ENCODE measurements around the gene SLITRK4.

SLITRK4 gene, protein sequence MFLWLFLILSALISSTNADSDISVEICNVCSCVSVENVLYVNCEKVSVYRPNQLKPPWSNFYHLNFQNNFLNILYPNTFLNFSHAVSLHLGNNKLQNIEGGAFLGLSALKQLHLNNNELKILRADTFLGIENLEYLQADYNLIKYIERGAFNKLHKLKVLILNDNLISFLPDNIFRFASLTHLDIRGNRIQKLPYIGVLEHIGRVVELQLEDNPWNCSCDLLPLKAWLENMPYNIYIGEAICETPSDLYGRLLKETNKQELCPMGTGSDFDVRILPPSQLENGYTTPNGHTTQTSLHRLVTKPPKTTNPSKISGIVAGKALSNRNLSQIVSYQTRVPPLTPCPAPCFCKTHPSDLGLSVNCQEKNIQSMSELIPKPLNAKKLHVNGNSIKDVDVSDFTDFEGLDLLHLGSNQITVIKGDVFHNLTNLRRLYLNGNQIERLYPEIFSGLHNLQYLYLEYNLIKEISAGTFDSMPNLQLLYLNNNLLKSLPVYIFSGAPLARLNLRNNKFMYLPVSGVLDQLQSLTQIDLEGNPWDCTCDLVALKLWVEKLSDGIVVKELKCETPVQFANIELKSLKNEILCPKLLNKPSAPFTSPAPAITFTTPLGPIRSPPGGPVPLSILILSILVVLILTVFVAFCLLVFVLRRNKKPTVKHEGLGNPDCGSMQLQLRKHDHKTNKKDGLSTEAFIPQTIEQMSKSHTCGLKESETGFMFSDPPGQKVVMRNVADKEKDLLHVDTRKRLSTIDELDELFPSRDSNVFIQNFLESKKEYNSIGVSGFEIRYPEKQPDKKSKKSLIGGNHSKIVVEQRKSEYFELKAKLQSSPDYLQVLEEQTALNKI

DNA sequence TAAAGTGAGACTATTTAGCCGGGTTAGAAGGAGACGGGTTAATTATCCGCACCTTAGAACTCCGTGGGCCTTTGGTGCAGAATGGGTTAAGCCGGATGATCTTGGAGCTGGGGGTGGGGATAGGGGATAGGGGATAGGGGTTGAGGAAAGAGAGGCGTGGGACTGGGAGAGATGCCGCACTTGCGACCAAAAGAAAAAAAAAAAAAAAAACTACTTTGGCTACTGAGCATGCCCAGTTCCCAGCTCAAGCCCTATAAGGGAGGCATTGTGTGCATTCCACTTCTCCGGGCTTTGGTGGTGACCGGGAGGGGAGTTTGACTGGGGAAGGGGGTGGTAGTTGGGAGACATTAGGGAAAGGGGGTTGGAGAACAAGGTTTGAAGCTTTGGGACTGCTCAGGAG, at the start of gene SLITRK4:
TSS of gene SLITRK4 (minus strand) at position 187 of the 400 bp plus-strand sequence. CDS start 4,993 bp downstream, outside the sequence.
- no peak for DNase-seq
- H3K36me3 Mint-ChIP-seq (ENCODE audit: low read depth) = no peaks in the 10 kb centered on the region
- peaks cover 48% of the 10 kb centered on the region for H3K27me3 Mint-ChIP-seq
- no peaks in the 10 kb centered on the region for H3K9me3 Mint-ChIP-seq
- H3K4me3 Mint-ChIP-seq = no peak within 1 kb of the TSS
- no peaks in the 10 kb centered on the region for H3K4me1 Mint-ChIP-seq (ENCODE audit: low read depth)
- H3K27ac Mint-ChIP-seq = no peak within 1 kb of the TSS

DNA sequence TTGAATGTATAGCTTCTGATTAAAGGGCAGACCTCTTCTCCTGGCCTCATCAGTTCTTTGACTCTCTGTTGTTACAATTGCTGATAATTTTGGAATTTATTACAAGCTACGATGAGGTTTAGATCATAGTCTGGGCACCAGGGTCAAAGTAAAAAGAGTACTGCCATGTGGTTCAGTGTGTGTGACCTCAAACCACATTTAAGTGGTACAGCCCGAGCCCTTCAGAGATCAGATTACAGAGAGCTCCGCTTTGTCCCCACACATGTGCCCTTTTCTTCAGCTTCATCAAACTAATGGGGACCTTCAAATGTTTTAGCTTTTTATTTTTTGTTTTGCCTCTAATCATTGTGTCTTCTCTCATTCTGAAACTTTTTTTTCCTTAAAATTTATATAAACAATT, 47.6 kb upstream of the SLITRK4 start:
- Mint-ChIP-seq H3K27ac (no peak overlapping the region), H3K36me3 (ENCODE audit: low read depth) (no peaks in the 10 kb centered on the region), H3K4me3 (no peak overlapping the region), H3K4me1 (ENCODE audit: low read depth) (no peaks in the 10 kb centered on the region), H3K9me3 (peaks cover 2% of the 10 kb centered on the region), H3K27me3 (peaks cover 10% of the 10 kb centered on the region)
- DNase-seq = no peak

DNA sequence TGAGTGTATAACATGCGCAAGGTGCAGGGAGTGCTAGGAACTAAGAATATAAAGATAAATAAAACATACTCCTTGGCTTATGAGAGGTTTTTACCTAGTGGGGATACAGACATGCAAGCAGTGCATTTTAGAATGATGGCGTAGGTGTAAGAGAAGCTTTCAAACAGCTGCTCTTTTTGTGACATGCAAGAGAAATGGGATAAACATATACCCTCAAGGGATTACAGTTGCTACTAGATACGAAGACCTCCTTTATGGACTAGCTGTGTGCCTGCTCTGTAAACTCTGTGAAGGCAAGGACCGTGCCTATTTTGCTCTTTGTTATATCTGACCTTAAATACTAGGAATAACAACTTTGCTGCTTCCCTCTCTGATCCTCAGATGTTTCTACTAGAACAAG, 39.0 kb upstream of the SLITRK4 start:
- no peak overlapping the region for H3K27ac Mint-ChIP-seq
- no peaks in the 10 kb centered on the region for H3K36me3 Mint-ChIP-seq (ENCODE audit: low read depth)
- DNase-seq = no peak
- no peak overlapping the region for H3K4me3 Mint-ChIP-seq
- H3K4me1 Mint-ChIP-seq (ENCODE audit: low read depth) = no peaks in the 10 kb centered on the region
- no peaks in the 10 kb centered on the region for H3K9me3 Mint-ChIP-seq
- H3K27me3 Mint-ChIP-seq = peaks cover 13% of the 10 kb centered on the region

DNA sequence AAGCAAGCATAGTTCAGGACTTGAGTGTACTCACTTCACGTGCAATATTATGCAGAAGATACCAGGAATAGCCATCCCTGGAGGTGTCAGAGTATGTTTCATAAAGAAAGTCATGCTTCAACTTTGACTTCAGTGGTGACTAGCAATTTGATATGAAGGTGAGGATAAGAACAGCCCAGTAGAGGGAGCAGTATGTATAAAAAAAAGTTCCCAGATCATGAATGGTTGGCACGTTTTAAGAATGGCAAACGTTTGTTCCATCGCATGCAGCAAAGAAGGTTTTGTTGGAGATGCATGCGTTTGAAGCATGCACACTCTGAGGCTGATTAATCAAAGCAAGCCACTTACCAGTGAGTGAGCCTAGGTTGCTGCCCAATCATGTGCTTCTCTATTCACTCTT, 33.5 kb upstream of the SLITRK4 start:
- peaks cover 27% of the 10 kb centered on the region for H3K27me3 Mint-ChIP-seq
- H3K9me3 Mint-ChIP-seq = no peaks in the 10 kb centered on the region
- no peak for DNase-seq
- no peaks in the 10 kb centered on the region for H3K36me3 Mint-ChIP-seq (ENCODE audit: low read depth)
- H3K27ac Mint-ChIP-seq = no peak overlapping the region
- no peaks in the 10 kb centered on the region for H3K4me1 Mint-ChIP-seq (ENCODE audit: low read depth)
- no peak overlapping the region for H3K4me3 Mint-ChIP-seq

DNA sequence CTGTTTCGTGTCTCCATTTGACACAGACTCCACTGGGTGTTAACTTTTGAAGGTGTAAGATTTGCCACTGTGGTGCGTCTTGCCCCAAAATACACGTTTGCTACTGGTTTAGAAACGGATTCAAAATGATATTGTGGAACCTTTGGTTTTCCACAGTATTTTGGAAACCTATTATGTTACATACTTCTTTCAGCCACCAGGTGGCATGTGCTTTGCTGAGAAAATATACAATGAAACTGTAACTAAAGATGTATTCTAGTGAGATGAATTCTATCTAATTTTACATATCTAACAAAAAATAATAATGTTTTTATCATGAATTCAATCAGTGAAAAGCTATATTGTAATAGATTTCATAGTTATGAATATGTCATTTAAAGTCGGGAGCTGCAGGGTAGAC, 28.4 kb upstream of the SLITRK4 start:
- Mint-ChIP-seq H3K9me3 (no peaks in the 10 kb centered on the region), H3K27me3 (peaks cover 18% of the 10 kb centered on the region), H3K4me1 (ENCODE audit: low read depth) (no peaks in the 10 kb centered on the region), H3K36me3 (ENCODE audit: low read depth) (no peaks in the 10 kb centered on the region), H3K27ac (no peak overlapping the region), H3K4me3 (no peak overlapping the region)
- no peak for DNase-seq

DNA sequence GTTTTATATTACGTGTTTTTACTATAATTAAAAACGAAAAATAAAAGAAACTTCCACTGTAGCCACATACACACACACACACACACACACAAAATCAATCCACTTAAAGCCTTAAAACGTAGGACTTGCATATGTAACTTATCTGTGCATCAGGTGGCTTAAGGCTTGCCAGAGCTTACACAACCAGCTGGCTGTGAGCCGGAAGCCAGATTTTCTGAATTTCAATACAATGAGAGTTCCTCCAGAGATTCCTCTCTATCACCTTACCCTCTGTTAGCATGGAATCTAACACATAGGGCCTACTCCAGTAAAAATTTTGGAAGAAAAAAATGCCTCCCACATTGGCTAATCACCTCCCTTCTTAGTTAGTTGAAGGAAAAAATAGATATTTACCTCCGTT, 27.9 kb upstream of the SLITRK4 start:
- Mint-ChIP-seq H3K9me3 (no peaks in the 10 kb centered on the region), H3K36me3 (ENCODE audit: low read depth) (no peaks in the 10 kb centered on the region), H3K27me3 (peaks cover 13% of the 10 kb centered on the region), H3K27ac (no peak overlapping the region), H3K4me1 (ENCODE audit: low read depth) (no peaks in the 10 kb centered on the region), H3K4me3 (no peak overlapping the region)
- DNase-seq = no peak

DNA sequence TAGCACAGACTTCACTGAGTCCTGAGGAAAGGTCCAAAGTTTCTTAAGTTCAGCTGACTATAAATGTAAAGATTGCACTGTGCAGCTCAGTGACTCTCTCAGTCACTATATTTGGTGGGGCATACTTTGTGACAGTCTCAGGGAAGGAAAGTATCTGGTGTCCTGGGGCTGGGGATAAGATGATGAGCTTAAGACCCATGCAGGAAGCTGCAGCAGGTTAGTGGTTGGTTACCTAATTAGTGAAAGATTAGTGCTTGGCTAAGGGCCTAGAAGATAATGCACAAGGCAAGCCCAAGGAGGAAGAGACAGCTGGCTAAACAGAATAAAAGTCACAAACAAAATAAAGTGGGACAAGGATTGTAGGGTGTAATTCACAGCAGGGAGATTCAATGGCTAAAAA, 25.4 kb upstream of the SLITRK4 start:
- H3K27me3 Mint-ChIP-seq = peaks cover 13% of the 10 kb centered on the region

DNA sequence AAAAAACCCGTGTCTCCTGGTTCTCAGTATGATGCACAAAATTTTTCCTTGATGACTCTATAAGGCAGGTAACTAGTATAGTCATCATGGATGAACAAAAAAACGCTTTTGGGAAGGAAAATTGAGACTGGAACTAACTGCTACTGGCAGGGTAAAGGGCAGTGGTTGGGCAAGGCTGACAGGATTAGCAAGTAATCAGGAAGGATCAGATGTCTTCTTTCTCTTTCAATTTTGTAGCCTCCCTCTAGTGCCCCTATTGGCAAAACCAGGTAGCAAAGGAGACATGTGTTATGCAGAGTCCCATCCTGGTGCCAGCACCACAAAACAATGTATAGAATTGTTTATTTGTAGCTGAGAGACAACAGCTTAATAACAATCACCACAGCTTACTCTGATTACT, 12.8 kb upstream of the SLITRK4 start:
- no peak overlapping the region for H3K4me3 Mint-ChIP-seq
- H3K27ac Mint-ChIP-seq = no peak overlapping the region
- DNase-seq = no peak
- peaks cover 9% of the 10 kb centered on the region for H3K27me3 Mint-ChIP-seq
- H3K36me3 Mint-ChIP-seq (ENCODE audit: low read depth) = no peaks in the 10 kb centered on the region
- H3K9me3 Mint-ChIP-seq = no peaks in the 10 kb centered on the region
- H3K4me1 Mint-ChIP-seq (ENCODE audit: low read depth) = no peaks in the 10 kb centered on the region

More for the DNA sequence above, 25.4 kb upstream of the SLITRK4 start:
- no peaks in the 10 kb centered on the region for H3K36me3 Mint-ChIP-seq (ENCODE audit: low read depth)
- H3K4me1 Mint-ChIP-seq (ENCODE audit: low read depth) = no peaks in the 10 kb centered on the region
- no peak for DNase-seq
- no peak overlapping the region for H3K4me3 Mint-ChIP-seq
- no peaks in the 10 kb centered on the region for H3K9me3 Mint-ChIP-seq
- no peak overlapping the region for H3K27ac Mint-ChIP-seq

DNA sequence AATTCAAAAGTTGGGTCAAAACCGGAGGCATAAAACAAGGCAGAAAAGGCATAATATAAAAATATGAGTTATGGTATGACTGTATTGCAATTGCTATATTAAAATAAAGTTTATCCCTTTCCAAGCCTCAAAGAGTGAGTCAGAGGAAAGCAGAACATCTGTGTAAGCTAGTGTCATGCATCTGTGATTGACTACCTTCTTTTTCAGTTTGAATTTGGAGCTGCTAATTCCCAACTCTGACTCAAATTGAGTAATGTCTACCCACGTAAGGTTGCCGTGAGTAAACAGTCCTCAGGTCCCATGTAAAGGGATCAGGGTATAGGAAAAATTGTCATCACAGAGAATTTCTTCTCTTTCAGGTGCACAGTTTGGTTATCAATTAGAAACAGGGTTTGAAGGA, 6.5 kb upstream of the SLITRK4 start:
- H3K4me1 Mint-ChIP-seq (ENCODE audit: low read depth) = no peaks in the 10 kb centered on the region
- H3K4me3 Mint-ChIP-seq = no peak overlapping the region
- H3K9me3 Mint-ChIP-seq = no peaks in the 10 kb centered on the region
- H3K36me3 Mint-ChIP-seq (ENCODE audit: low read depth) = no peaks in the 10 kb centered on the region
- H3K27ac Mint-ChIP-seq = no peak overlapping the region
- H3K27me3 Mint-ChIP-seq = peaks cover 3% of the 10 kb centered on the region
- no peak for DNase-seq

DNA sequence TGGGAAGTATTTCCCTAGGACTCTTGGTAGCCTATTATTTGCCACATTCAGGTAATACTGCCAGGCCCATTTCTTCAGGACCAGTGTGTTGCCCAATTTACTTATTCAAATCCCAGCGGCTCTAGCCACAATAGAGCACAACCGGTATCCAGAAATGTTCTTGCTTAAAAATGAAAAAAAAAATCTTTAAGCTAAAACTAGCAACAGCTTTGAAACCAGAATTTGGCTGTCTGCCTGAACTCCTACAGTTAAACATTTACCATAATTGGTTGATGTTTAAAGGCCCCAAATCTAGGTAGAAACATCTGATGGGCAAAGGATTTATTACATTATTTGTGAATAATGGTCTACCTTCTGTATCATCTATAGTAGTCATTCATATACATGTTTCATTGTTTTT, 930 bp upstream of the SLITRK4 start:
- Mint-ChIP-seq H3K27ac (no peak overlapping the region), H3K9me3 (no peaks in the 10 kb centered on the region), H3K36me3 (ENCODE audit: low read depth) (no peaks in the 10 kb centered on the region), H3K27me3 (peaks cover 41% of the 10 kb centered on the region), H3K4me1 (ENCODE audit: low read depth) (no peaks in the 10 kb centered on the region), H3K4me3 (no peak overlapping the region)
- DNase-seq = no peak

DNA sequence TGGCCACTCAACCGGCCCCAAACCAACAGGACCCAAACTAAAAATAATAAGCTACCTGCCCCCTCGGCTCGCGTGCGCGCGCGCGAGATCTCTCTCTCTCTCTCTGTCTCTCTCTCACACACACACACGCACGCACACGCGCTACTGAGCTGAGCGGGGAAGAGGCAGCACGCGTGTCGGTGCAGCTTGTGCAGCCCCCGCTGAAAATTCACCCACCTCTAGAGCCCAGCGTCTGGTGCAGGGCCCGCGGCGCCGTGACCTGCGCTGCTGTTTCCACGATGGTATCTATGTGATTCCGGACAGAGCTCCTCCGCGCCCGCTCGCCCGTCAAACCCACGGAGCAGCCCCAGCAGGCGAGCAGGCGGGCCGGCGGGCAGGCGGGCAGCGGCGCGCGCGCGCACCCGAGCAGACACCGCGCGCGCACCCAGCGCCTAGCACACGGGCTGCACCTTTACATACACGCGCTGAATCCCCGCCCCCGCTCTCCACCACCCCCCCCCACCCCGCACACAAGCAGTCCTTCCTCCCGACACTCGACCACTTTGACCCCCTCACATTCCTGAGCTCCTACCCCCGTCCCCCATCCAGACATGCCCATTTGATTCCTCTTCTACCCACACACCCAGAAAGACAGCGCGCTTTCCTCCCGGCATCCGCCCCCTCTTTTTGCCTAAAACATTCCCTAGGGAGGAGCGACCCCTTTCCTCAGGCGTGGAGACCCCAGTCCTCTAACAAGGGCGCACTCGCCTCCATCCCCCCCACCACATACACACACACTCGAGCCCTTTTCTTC, 1.0 kb downstream of the SLITRK4 start:
- no peak overlapping the region for H3K4me3 Mint-ChIP-seq

DNA sequence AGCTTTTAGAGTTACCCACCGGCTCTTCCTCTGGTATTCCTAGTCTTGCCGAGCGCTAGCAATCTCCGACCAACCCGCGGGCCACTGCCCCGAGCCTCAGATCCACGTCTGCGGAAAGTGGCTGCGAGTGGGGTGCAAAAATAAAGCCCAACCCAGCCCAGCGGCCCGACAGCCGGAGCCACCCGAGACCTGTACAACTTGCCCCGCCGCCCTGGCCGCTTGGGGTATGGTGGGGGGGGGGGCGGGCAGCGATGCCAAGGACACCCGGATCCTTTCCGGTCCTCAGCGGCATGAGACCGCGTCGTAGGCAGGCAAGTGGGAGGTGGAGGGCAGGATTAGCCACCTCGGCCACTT, 1.6 kb downstream of the SLITRK4 start:
- H3K27ac Mint-ChIP-seq = no peak overlapping the region
- DNase-seq = no peak
- peaks cover 59% of the 10 kb centered on the region for H3K27me3 Mint-ChIP-seq
- no peaks in the 10 kb centered on the region for H3K36me3 Mint-ChIP-seq (ENCODE audit: low read depth)
- no peaks in the 10 kb centered on the region for H3K9me3 Mint-ChIP-seq
- no peaks in the 10 kb centered on the region for H3K4me1 Mint-ChIP-seq (ENCODE audit: low read depth)
- no peak overlapping the region for H3K4me3 Mint-ChIP-seq

More for the DNA sequence above, 1.0 kb downstream of the SLITRK4 start:
- Mint-ChIP-seq H3K36me3 (ENCODE audit: low read depth) (no peaks in the 10 kb centered on the region), H3K27me3 (peaks cover 55% of the 10 kb centered on the region), H3K9me3 (no peaks in the 10 kb centered on the region), H3K4me1 (ENCODE audit: low read depth) (no peaks in the 10 kb centered on the region), H3K27ac (no peak overlapping the region)
- DNase-seq = no peak

DNA sequence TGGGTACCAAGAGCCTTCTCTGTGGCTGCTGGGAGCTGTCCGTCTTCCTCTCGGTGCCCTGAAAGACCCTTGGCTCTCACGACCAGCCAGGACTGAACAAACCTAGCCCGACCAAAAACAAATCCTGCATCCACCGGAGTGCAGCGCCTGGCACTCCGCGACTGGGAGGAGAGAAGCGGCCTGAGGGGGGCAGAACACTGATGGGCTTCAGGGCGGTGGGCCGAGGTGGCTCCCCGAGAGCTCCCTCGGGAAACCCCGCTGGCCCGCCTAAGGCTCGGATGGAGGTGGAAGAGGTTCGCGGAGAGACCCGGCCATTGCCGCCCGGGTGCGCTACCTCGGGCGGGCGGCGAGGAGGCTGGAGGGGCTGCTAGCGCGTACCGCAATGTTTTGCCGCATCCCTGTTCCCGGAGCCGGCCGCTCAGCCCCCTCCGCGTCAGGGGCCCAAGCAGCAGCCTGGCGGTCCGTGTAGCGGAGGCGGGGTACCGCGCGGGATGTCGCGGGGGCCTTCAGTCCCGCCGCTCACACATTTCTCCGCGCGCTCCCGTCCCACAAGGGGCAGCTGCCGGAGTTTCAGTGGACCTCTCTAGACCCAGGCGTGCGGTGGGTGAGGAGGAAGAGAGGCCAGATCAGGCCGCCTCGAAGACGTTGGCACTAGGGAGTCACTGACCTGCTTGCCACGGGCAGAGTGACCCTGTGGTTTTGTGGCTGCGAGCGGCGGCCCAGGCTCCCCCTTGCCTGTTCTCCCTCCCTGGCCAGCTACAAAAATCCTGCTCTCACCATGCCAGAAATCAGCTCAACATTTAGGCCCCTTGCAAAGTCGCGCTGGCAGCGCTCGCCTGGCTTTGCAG, 2.2 kb downstream of the SLITRK4 start:
- Mint-ChIP-seq H3K4me3 (no peak overlapping the region), H3K9me3 (no peaks in the 10 kb centered on the region), H3K27ac (no peak overlapping the region), H3K4me1 (ENCODE audit: low read depth) (no peaks in the 10 kb centered on the region), H3K27me3 (peaks cover 63% of the 10 kb centered on the region), H3K36me3 (ENCODE audit: low read depth) (no peaks in the 10 kb centered on the region)
- DNase-seq = no peak
